K562 (cell line): Measurements from ENCODE around the gene C1orf216.

Source experiments
- CEBPB ChIP-seq: fragments of 450-650 bp; IDR thresholded peaks from 2 replicates; pipeline ENCODE4 v1.6.1; 2016; ENCODE audit warnings: missing genetic modification characterization, missing compliant biosample characterization
- ESRRA ChIP-seq: fragments of 450-650 bp; IDR thresholded peaks from 2 replicates; pipeline ENCODE4 v1.6.1; 2014; ENCODE audit warnings: low read depth, mild to moderate bottlenecking, moderate library complexity, borderline replicate concordance
- HIVEP1 ChIP-seq: fragments of 250-450 bp; sonication (Bioruptor Pico); IDR thresholded peaks from 2 replicates; pipeline ENCODE4 v1.4.0; 2020; ENCODE audit warnings: mild to moderate bottlenecking
- HSF4 ChIP-seq: fragments of 250-450 bp; sonication (Bioruptor Pico); IDR thresholded peaks from 2 replicates; pipeline ENCODE4 v2.1.2; 2022; ENCODE audit warnings: mild to moderate bottlenecking, moderate library complexity, borderline replicate concordance
- MEF2D ChIP-seq: conservative IDR thresholded peaks from 2 replicates; pipeline ENCODE4 v1.6.1; 2016; ENCODE audit warnings: low read depth, missing genetic modification characterization, missing compliant biosample characterization
- MYC ChIP-seq, 2 experiments: fragments of 250-450 bp in 1 of 2; sonication (Bioruptor Pico) in 1 of 2; IDR thresholded peaks; 2 replicates each; pipeline versions ENCODE4 v1.5.1 to v1.6.1; 2012 to 2021; ENCODE audit warnings: low read depth in 2 of 2, borderline replicate concordance in 1 of 2, improper control_type of control experiment in 1 of 2, low read length in 1 of 2, mild to moderate bottlenecking in 1 of 2, moderate library complexity in 1 of 2
- POLR2A ChIP-seq: fragments of 450-650 bp; conservative IDR thresholded peaks from 2 replicates; pipeline ENCODE4 v1.6.1; 2016
- RBFOX2 ChIP-seq: fragments of 200-400 bp; formaldehyde crosslinking; IDR thresholded peaks from 2 replicates; pipeline ENCODE4 v1.6.1; 2017; ENCODE audit warnings: low read depth, mild to moderate bottlenecking, low read length, moderate library complexity
- ZFP30 ChIP-seq: fragments of 250-450 bp; sonication (Bioruptor Pico); IDR thresholded peaks from 2 replicates; pipeline ENCODE4 v1.8.0; 2022; ENCODE audit warnings: moderate library complexity, mild to moderate bottlenecking, inconsistent platforms, borderline replicate concordance
- ZNF212 ChIP-seq: fragments of 450-650 bp; formaldehyde crosslinking; IDR thresholded peaks from 2 replicates; pipeline ENCODE4 v1.4.0; 2020; ENCODE audit warnings: mild to moderate bottlenecking
- TF ChIP-seq, protein P1 (sequence below): sonication (generic); formaldehyde crosslinking; IDR thresholded peaks from 2 replicates; pipeline ENCODE4 v1.8.1; 2022; ENCODE audit warnings: missing genetic modification reagents
- TF ChIP-seq, protein P2 (sequence below), 3 experiments: IDR thresholded peaks in 2 of 3; conservative IDR thresholded peaks in 1 of 3; 2 replicates each; pipeline ENCODE4 v1.5.1; 2011 to 2012; ENCODE audit warnings: low read length in 3 of 3, mild to moderate bottlenecking in 3 of 3, control low read depth in 2 of 3, improper control_type of control experiment in 1 of 3, inconsistent platforms in 1 of 3, low read depth in 1 of 3, mixed read lengths in 1 of 3, moderate library complexity in 1 of 3; ENCODE audit not compliant: insufficient read depth in 2 of 3
- TF ChIP-seq, protein P3 (sequence below): IDR thresholded peaks from 2 replicates; pipeline ENCODE4 v1.6.1; 2016; ENCODE audit warnings: missing genetic modification characterization, missing compliant biosample characterization
- TF ChIP-seq, protein P4 (sequence below): fragments of 450-650 bp; formaldehyde crosslinking; IDR thresholded peaks from 2 replicates; pipeline ENCODE4 v1.4.0; 2020; ENCODE audit warnings: mild to moderate bottlenecking, moderate library complexity

DNA sequence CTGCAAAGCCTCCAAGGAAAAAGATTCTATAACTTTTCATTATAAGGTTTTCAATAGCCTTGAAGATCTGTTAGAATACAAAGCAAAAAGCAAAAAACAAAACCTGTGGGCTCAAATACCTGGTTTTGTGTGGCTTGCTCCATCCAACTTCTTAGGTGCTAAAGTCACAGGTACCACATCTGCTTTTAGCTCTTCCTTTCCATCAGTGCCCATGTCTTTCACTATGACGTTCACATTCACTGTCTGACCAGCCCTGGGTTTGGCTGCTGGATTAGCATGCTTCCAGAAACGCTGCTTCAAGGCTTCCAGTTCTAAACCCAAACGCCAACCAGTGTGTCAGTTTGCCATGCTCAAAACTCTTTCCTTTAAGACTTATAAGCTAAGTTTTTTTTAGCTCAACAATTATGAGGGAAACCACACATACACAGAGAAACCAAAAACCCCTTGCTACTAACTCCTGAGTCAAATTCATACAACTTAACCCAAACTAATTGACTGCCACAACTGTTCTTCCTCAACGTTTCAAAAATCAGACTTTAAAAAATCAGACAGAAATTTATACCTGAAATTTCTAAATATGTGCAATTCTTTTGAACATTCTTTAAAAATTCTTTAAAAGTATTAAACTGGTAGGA is 35.1 kb upstream of the C1orf216 start:
- TF ChIP-seq, protein P1, sequence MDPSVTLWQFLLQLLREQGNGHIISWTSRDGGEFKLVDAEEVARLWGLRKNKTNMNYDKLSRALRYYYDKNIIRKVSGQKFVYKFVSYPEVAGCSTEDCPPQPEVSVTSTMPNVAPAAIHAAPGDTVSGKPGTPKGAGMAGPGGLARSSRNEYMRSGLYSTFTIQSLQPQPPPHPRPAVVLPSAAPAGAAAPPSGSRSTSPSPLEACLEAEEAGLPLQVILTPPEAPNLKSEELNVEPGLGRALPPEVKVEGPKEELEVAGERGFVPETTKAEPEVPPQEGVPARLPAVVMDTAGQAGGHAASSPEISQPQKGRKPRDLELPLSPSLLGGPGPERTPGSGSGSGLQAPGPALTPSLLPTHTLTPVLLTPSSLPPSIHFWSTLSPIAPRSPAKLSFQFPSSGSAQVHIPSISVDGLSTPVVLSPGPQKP (CRISPR knock-in tag): no peak
- no peak for TF ChIP-seq ESRRA
- no peak for TF ChIP-seq HSF4 (CRISPR knock-in tag)
- TF ChIP-seq, protein P2, sequence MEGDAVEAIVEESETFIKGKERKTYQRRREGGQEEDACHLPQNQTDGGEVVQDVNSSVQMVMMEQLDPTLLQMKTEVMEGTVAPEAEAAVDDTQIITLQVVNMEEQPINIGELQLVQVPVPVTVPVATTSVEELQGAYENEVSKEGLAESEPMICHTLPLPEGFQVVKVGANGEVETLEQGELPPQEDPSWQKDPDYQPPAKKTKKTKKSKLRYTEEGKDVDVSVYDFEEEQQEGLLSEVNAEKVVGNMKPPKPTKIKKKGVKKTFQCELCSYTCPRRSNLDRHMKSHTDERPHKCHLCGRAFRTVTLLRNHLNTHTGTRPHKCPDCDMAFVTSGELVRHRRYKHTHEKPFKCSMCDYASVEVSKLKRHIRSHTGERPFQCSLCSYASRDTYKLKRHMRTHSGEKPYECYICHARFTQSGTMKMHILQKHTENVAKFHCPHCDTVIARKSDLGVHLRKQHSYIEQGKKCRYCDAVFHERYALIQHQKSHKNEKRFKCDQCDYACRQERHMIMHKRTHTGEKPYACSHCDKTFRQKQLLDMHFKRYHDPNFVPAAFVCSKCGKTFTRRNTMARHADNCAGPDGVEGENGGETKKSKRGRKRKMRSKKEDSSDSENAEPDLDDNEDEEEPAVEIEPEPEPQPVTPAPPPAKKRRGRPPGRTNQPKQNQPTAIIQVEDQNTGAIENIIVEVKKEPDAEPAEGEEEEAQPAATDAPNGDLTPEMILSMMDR (IDR thresholded peaks at IDR 0.05 in 2 of 3, conservative IDR thresholded peaks at IDR 0.05 in 1 of 3; ENCODE audit: insufficient read depth in 2 of 3, low read depth in 1 of 3, low read length in 3 of 3): no peak
- TF ChIP-seq ZFP30 (CRISPR knock-in tag): no peak
- TF ChIP-seq, protein P3, sequence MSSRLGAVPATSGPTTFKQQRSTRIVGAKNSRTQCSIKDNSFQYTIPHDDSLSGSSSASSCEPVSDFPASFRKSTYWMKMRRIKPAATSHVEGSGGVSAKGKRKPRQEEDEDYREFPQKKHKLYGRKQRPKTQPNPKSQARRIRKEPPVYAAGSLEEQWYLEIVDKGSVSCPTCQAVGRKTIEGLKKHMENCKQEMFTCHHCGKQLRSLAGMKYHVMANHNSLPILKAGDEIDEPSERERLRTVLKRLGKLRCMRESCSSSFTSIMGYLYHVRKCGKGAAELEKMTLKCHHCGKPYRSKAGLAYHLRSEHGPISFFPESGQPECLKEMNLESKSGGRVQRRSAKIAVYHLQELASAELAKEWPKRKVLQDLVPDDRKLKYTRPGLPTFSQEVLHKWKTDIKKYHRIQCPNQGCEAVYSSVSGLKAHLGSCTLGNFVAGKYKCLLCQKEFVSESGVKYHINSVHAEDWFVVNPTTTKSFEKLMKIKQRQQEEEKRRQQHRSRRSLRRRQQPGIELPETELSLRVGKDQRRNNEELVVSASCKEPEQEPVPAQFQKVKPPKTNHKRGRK (tag): no peak
- no peak for TF ChIP-seq RBFOX2
- TF ChIP-seq MYC (IDR thresholded peaks at IDR 0.05; ENCODE audit: low read depth, low read length): no peak
- no peak for TF ChIP-seq MYC (CRISPR knock-in tag; IDR thresholded peaks at IDR 0.05; ENCODE audit: borderline replicate concordance, low read depth)
- TF ChIP-seq POLR2A: no peak
- no peak for TF ChIP-seq CEBPB
- TF ChIP-seq, protein P4, sequence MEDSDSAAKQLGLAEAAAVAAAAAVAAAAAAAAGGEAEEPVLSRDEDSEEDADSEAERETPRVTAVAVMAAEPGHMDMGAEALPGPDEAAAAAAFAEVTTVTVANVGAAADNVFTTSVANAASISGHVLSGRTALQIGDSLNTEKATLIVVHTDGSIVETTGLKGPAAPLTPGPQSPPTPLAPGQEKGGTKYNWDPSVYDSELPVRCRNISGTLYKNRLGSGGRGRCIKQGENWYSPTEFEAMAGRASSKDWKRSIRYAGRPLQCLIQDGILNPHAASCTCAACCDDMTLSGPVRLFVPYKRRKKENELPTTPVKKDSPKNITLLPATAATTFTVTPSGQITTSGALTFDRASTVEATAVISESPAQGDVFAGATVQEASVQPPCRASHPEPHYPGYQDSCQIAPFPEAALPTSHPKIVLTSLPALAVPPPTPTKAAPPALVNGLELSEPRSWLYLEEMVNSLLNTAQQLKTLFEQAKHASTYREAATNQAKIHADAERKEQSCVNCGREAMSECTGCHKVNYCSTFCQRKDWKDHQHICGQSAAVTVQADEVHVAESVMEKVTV: no peak
- no peak for TF ChIP-seq HIVEP1 (CRISPR knock-in tag)
- no peak for TF ChIP-seq MEF2D (tag)
- TF ChIP-seq ZNF212 (CRISPR knock-in tag): no peak
